ENCODE data around the gene DPH1.
"Not testable (repeated sequence)": the region's sequence is repeated elsewhere in the genome, so short reads cannot be mapped to it uniquely, and the experiment has no call there.

DPH1 gene

GRCh38 chr17:2029911-2030778 lies at the start of gene DPH1:
Gene DPH1 (plus strand): TSS chr17:2030153. CDS start chr17:2030170, 17 bp downstream.
- peak; percentile 97 for DNase-seq (ENCODE audit: low spot score)

GRCh38 chr17:1980665-1981250 lies 49.2 kb upstream of the DPH1 start:
- no peak for DNase-seq (ENCODE audit: low spot score)

GRCh38 chr17:1982793-1983366 lies 47.1 kb upstream of the DPH1 start:
- not testable (repeated sequence) for DNase-seq (ENCODE audit: low spot score)

- no peak for DNase-seq (ENCODE audit: low spot score)
Observed at GRCh38 chr17:1985093-1985492, 44.9 kb upstream of the DPH1 start.

- DNase-seq (ENCODE audit: low spot score): no peak
Observed at GRCh38 chr17:1985686-1986085, 44.3 kb upstream of the DPH1 start.

- no peak for DNase-seq (ENCODE audit: low spot score)
Observed at GRCh38 chr17:1986783-1987451, 43.0 kb upstream of the DPH1 start.

GRCh38 chr17:1989135-1989534 lies 40.8 kb upstream of the DPH1 start:
- DNase-seq (ENCODE audit: low spot score): peak; percentile 76

GRCh38 chr17:1992541-1992940 lies 37.4 kb upstream of the DPH1 start:
- no peak for DNase-seq (ENCODE audit: low spot score)

GRCh38 chr17:1994707-1995106 lies 35.2 kb upstream of the DPH1 start:
- no peak for DNase-seq (ENCODE audit: low spot score)

GRCh38 chr17:1995321-1995892 lies 34.5 kb upstream of the DPH1 start:
- DNase-seq (ENCODE audit: low spot score): no peak

- no peak for DNase-seq (ENCODE audit: low spot score)
Observed at GRCh38 chr17:1995907-1996799, 33.8 kb upstream of the DPH1 start.

GRCh38 chr17:1996800-1997288 lies 33.1 kb upstream of the DPH1 start:
- DNase-seq (ENCODE audit: low spot score): no peak

GRCh38 chr17:1997289-1997926 lies 32.5 kb upstream of the DPH1 start:
- DNase-seq (ENCODE audit: low spot score): no peak

GRCh38 chr17:1997927-1998742 lies 31.8 kb upstream of the DPH1 start:
- DNase-seq (ENCODE audit: low spot score): no peak

GRCh38 chr17:1999557-2000251 lies 30.2 kb upstream of the DPH1 start:
- DNase-seq (ENCODE audit: low spot score): peak; percentile 75

- no peak for DNase-seq (ENCODE audit: low spot score)
Observed at GRCh38 chr17:2002767-2003329, 27.1 kb upstream of the DPH1 start.

GRCh38 chr17:2003525-2003924 lies 26.4 kb upstream of the DPH1 start:
- no peak for DNase-seq (ENCODE audit: low spot score)

- DNase-seq (ENCODE audit: low spot score): no peak
Observed at GRCh38 chr17:2004435-2004952, 25.5 kb upstream of the DPH1 start.

Data from hepatic stellate cell (primary cell).